Activated CD4-positive, alpha-beta T cell treated with anti-CD3 and anti-CD28 coated beads, Interleukin-2, Interleukin-6, amounts not matched to agents 100 ng/mL and 50 ng/mL, durations not matched to agents 16 hours and 8 hours (primary cell): ENCODE results near the gene GSDMA.

Experiments
- DNase-seq: peaks from one replicate; pipeline ENCODE4 v3.0.0-alpha.2; 2020

GSDMA gene

DNA sequence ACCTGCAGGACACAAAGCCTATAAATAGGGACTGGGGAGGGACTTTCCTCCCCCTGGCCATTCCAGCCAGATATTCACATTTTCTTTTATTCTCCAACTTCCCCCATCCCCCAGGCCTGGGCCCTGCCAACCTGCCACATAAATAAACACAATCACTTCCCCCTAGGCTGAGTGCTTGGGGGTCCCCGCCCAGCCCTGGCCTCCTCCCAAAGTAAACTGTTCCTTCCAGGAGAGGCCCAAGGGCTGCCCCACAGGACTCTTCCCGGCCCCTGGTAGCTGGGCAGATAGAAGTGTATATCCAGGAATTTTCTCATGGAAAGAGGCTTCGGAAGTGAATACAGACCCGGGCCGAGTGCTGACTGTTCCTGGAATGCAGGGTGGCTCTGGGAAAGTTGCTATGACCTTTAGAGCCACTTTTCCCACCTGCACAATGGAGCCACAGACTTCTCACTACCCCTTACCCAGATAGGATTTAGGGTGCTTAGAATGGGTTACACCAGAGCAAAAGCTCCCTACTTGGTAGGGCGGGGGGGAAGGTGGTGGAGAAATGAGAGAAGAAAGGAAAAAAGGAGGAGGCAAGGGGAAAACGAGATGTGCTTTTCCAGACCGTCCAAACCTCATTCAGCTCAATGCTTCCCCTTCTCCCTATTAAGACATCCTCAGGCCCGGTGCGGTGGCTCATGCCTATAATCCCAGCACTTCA, 60.9 kb downstream of the GSDMA start:
- DNase-seq, result no peak

DNA sequence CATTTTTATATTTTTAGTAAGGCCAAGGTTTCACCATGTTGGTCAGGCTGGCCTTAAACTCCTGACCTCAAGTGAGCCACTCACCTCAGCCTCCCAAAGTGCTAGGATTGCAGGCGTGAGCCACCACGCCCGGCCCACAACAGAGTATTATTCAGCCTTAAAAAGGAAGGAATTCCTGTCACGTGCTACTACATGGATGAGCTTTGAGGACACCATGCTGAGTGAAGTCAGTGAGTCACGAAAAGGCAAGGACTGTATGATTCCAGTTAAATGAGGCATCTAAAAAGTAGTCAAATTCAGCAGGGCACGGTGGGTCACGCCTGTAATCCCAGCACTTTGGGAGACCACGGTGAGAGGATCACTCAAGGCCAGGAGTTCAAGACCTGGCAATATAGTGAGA, 62.1 kb downstream of the GSDMA start:
- no peak for DNase-seq

DNA sequence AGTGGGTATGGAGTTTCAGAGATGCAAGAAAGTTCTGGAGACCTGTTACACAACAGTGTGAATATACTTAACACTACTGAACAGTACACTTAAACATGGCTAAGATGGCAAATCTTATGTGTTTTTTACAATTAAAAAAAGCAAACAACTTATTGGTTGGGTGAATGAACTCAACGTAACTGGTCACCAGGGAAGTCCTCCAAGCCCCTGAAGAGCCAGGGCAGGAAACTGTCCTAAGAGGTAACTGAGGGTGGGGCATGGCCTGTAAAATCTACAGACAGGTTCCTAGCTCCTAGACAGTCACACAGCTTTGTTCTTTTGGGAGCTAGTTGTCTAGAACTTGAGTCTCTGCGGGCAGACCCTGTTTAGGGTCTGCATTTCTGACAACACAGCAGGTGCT, 62.8 kb downstream of the GSDMA start:
- no peak for DNase-seq

DNA sequence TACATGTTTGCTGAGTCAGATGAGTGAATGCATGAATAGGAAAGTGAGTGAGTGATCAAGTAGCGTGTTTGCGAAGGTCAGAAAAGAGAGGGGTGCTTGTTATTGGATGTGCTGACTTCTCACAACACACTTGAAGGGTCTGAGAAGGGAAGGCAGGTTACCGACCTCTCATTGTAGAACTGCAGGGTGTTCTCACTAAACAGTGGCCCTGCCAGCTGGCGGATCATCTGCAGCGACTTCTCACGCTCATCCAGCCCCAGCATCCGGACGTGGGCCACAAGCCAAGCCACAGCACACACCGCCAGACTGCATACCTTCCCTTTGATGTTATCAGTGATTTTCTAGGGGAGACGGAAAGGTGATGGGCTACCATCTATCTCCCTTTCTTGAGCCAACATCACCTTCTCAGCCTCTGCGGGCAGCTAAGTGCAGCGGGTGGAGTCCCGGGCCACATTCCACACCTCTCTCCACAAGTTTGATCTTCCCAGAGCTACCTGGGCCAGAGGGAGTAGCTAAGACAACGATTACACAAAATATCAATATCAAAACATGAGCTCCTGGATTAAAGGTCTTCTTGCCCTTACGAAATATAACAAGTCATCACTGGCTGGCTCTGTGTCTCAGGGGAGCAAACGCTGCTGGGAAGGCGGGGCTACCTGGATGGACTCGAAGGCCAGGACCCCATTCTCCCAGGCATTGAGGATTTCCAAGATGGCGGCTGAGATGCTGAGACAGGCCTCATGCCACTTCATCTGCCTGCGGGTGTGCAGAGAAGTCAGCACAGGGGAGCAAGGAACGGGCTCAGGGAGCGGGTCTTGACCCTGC, 63.4 kb downstream of the GSDMA start:
- peak; percentile 45 for DNase-seq

DNA sequence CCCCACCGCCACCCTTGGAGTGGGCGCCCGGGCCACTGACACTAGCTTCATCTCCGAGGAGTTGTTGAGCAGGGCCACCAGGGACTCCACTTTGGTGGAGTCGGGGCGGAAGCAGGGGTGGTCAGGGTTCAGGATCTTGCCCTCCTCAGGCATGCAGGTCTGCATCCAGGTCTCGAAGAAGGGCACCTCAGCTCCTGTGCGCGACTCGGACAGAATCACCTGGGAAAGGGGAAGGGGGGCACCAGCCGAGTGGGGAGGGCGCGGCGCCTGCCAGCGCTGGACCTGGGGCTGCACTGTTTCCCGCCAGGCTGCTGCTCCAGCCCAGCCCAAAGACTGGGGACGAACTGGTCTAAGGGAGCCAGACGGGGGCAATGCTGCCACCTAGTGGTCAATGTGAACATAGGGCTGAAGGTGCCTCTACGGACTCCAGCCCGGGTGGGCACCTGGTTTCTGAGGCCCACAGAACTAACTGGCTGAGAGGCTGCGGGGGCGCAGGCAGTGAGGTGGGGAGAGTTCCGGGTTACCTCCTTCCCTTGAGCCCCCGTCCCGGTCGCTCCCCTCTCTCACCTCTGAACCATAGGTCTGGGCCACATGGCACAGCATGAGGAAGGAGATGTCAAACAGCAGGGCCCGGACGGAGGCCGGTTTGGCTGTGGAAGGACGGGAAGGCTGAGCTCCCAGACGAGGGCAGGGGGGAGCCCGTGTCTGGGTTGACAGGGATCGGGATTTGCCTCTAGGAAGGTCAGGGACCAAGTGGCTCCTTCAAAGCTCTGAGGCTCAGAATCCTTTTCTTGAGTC, 64.2 kb downstream of the GSDMA start:
- peak; percentile 87 for DNase-seq
